Colonic mucosa (tissue), 4 donors: Measurements from ENCODE around the gene EGFLAM. TPM values are rescaled to one million over a fixed set of nuclear protein-coding genes. Genes with fewer than 3 reads are reported as not detected.
"Not testable (repeated sequence)": the region's sequence is repeated elsewhere in the genome, so short reads cannot be mapped to it uniquely, and the experiment has no call there.

Experiments used
- DNase-seq: peaks from one replicate; pipeline ENCODE4 v3.0.0-alpha.2; 2020
- H3K27ac ChIP-seq: fragments of 200-600 bp; one replicate; pipeline ENCODE4 v1.8.0; 2021
- H3K27me3 ChIP-seq: fragments of 200-600 bp; one replicate; pipeline ENCODE4 v1.8.0; 2021
- H3K36me3 ChIP-seq: fragments of 200-600 bp; one replicate; pipeline ENCODE4 v1.8.0; 2021
- H3K4me1 ChIP-seq: fragments of 200-600 bp; one replicate; pipeline ENCODE4 v1.8.0; 2021; ENCODE audit warnings: mild to moderate bottlenecking
- H3K4me3 ChIP-seq: fragments of 200-600 bp; one replicate; pipeline ENCODE4 v1.8.0; 2021
- H3K9ac ChIP-seq, 2 donors: one replicate each; pipeline ENCODE4 v1.7.0; 2013; ENCODE audit warnings: control low read depth in 2 of 2, low read depth in 2 of 2, low read length in 2 of 2
- H3K9me3 ChIP-seq: fragments of 200-600 bp; one replicate; pipeline ENCODE4 v1.8.0; 2021
- intact Hi-C: fragments of 100-400 bp; cut with DNase I; formaldehyde crosslinking; loops from one replicate; pipeline ENCODE4 v1.14.1; 2022
- total RNA-seq, 2 donors: library from RNA; stranded (reverse); fragmentation: NEBNext Ultra II Directional in 1 of 2; extraction: Animal tissue kit (Norgen Biotek cat#: 25700) in 1 of 2; gene quantifications; one replicate each; pipeline ENCODE4 v1.2.1, GENCODE V29; 2021
- TF ChIP-seq, protein P1 (sequence below): fragments of 200-600 bp; IDR thresholded peaks from one replicate; pipeline ENCODE4 v1.8.0; 2022; ENCODE audit warnings: antibody characterized with exemption, mild to moderate bottlenecking
- donor health status: healthy.
- donor health status: DM: no; HTN: no; CAD: no.
- donor health status: DM: no; HTN: no; CAD: no.

EGFLAM gene
- total RNA-seq, 2 donors from 2014 or later: 0.40 to 2.0 TPM

DNA sequence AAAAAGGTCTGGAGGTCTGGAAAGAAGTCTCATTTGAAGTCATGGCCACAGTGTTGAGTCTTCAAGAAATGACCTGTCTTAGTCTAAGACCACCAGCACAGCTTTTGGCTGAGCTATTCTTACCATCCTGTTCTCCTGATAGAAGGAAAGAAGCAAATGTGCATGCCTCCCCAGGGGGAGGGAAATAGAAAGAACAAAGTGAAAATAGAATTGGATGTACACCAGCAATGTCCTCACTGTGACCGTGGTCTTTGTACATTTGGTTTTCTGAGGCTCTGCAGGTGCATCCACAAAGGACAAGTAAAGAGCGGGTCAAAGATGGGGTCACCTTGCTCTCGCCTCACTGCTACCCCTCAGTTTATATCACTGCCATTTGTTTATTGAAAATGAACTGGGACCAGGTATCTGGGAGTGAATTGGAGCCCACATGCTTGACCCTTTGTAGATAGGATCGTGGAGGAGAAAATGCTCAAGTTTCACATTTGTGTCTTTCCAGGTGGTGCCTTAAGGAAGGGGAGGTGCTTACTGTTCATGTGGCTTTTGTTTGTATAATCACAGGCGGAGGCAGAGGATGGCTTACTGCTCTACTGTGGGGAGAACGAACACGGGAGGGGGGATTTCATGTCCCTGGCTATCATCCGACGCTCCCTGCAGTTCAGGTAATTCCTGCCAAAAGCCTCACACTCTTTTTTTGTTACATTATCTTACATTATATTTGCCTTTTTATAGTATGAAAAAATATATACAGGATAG lies 150.3 kb downstream of the EGFLAM start:
- no peak overlapping the region for H3K27ac ChIP-seq
- intact Hi-C loops: no loop called here
- no peak overlapping the region for H3K4me3 ChIP-seq
- H3K9me3 ChIP-seq: no peaks in the 10 kb centered on the region
- DNase-seq: no peak
- TF ChIP-seq, protein P1, sequence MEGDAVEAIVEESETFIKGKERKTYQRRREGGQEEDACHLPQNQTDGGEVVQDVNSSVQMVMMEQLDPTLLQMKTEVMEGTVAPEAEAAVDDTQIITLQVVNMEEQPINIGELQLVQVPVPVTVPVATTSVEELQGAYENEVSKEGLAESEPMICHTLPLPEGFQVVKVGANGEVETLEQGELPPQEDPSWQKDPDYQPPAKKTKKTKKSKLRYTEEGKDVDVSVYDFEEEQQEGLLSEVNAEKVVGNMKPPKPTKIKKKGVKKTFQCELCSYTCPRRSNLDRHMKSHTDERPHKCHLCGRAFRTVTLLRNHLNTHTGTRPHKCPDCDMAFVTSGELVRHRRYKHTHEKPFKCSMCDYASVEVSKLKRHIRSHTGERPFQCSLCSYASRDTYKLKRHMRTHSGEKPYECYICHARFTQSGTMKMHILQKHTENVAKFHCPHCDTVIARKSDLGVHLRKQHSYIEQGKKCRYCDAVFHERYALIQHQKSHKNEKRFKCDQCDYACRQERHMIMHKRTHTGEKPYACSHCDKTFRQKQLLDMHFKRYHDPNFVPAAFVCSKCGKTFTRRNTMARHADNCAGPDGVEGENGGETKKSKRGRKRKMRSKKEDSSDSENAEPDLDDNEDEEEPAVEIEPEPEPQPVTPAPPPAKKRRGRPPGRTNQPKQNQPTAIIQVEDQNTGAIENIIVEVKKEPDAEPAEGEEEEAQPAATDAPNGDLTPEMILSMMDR: no peak
- H3K9ac ChIP-seq: no peak overlapping the region
- H3K36me3 ChIP-seq: no peaks in the 10 kb centered on the region
- no peaks in the 10 kb centered on the region for H3K27me3 ChIP-seq
- H3K4me1 ChIP-seq: no peaks in the 10 kb centered on the region

DNA sequence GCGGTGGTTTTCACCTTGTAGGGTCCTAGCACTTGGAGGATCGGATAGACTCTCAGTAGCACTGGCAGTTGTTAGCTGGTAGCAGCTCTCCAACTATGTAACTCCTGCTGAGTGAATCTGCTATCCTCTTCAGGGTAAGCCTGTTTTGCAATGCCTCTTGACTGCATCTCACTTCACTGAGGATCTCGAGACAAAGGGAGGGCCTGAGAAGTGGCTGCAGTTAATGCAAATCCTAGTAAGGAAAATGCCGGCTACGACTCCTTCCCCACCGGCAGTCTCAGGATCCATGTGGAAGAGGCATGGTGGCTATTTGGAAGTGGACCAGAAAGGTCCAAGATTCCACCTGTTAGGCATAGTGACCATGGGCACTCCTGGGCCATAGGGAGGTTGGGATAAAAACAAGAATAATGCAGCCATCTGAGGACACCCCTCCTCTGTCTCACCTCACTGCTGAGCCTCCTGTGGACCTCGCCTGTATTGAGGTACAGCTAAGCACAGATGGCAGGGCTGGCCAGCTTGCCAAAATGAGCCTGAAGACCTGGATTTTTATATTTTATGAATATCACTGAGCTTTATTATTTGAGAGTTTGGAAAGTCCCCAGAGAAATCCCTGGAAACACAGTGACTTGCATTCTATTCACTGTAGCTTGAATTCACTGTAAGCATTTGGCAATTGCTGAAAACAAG lies 152.1 kb downstream of the EGFLAM start:
- H3K36me3 ChIP-seq: no peaks in the 10 kb centered on the region
- no peaks in the 10 kb centered on the region for H3K27me3 ChIP-seq
- H3K4me1 ChIP-seq: no peaks in the 10 kb centered on the region
- intact Hi-C loops: no loop called here
- TF ChIP-seq, protein P1: no peak
- DNase-seq: no peak
- no peak overlapping the region for H3K9ac ChIP-seq
- no peak overlapping the region for H3K27ac ChIP-seq
- no peaks in the 10 kb centered on the region for H3K9me3 ChIP-seq
- no peak overlapping the region for H3K4me3 ChIP-seq

DNA sequence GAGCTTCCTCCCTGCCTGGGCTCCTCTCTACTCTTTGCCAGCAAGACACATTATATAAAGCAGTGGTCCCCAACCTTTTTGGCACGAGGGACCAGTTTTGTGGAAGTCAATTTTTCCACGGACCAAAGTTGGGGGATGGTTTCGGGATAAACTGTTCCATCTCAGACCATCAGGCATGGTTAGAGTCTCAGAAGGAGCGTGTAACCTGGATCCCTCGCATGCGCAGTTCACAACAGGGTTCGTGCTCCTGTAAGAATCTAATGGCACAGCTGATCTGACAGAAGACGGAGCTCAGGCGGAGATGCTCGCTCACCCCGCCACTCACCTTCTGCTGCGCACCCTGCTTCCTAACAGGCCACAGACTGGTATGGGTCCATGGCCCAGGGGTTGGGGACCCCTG lies 155.3 kb downstream of the EGFLAM start:
- Histone ChIP-seq H3K4me1 (no peaks in the 10 kb centered on the region), H3K4me3 (no peak overlapping the region), H3K9me3 (no peaks in the 10 kb centered on the region), H3K27ac (no peak overlapping the region), H3K36me3 (no peaks in the 10 kb centered on the region), H3K9ac (no peak overlapping the region), H3K27me3 (no peaks in the 10 kb centered on the region)
- intact Hi-C loops: no loop called here
- TF ChIP-seq, protein P1: no peak
- DNase-seq: no peak

DNA sequence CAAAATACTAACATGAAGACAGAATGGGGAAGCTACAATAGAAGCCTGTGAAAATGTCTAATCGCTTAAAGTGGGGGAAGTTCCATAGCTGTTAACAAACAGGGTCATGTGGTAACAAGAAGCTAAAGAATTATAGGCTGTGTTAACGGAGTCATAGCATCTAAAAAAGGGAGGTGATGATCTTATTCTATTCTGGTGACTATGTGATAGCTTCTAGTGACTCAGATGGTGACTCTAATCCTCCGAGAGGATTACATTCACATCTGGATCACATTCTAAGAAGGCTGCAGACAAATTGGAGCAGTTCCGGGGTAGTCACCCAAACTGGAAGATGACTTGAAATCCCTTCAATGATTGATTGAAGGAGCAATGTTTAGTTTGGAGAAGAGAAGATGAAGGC lies 156.0 kb downstream of the EGFLAM start:
- Histone ChIP-seq H3K4me3 (no peak overlapping the region), H3K9ac (no peak overlapping the region), H3K36me3 (no peaks in the 10 kb centered on the region), H3K4me1 (no peaks in the 10 kb centered on the region), H3K9me3 (no peaks in the 10 kb centered on the region), H3K27ac (no peak overlapping the region), H3K27me3 (no peaks in the 10 kb centered on the region)
- intact Hi-C loops: no loop called here
- DNase-seq: no peak
- TF ChIP-seq, protein P1: no peak

DNA sequence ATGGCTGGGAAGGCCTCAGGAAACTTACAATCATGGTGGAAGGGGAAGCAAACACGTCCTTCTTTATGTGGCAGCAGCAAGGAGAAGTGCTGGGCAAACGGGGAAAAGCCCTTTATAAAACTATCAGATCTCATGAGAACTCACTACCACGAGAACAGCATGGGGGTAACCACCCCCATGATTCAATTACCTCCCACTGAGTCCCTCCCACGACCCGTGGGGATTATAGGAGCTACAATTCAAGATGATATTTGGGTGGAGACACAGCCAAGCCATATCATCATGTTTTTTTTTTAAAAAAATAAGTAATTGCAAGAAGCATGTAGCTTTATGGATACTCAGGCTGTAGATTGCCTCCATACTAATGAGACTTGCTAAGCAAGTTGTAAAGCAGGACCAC lies 157.4 kb downstream of the EGFLAM start:
- DNase-seq, H3K4me1 ChIP-seq, H3K9me3 ChIP-seq, H3K9ac ChIP-seq, H3K27me3 ChIP-seq, H3K36me3 ChIP-seq, H3K27ac ChIP-seq, H3K4me3 ChIP-seq, intact Hi-C loops: not testable (repeated sequence)

DNA sequence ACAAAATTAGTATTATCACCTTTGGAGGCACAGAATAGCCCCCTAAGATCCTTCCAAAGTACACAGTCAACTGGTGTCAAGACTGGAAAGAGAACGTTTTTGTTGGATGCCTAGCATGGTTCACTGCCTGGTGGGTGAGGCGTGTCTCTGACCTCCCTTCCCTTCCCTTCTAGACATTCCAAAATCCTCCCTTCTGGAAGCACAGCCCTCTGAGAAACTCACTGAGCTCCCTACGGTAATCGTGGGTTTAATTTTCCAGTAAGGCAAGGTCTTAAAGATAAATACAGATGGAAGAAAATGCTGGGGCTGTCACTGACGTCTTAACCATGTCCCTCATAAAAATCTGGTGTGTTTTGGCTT lies 159.3 kb downstream of the EGFLAM start:
- DNase-seq: no peak
- no peak overlapping the region for H3K4me3 ChIP-seq
- no peaks in the 10 kb centered on the region for H3K27me3 ChIP-seq
- no peaks in the 10 kb centered on the region for H3K36me3 ChIP-seq
- no peaks in the 10 kb centered on the region for H3K9me3 ChIP-seq
- H3K9ac ChIP-seq: no peak overlapping the region
- H3K27ac ChIP-seq: no peak overlapping the region
- TF ChIP-seq, protein P1: no peak
- H3K4me1 ChIP-seq: no peaks in the 10 kb centered on the region
- intact Hi-C loops: no loop called here
